Stimulated activated naive CD4-positive, alpha-beta T cell (primary cell): ENCODE results near the gene RRP12.
"Not testable (repeated sequence)": the region's sequence is repeated elsewhere in the genome, so short reads cannot be mapped to it uniquely, and the experiment has no call there.

Experiments used
- DNase-seq, 6 experiments: peaks; one replicate each; lab custom pipeline; 2025; lab: John Stamatoyannopoulos, UW

RRP12 gene

GRCh38 chr10:97367126-97367649, 34.0 kb downstream of the RRP12 start:
- DNase-seq = no peak

GRCh38 chr10:97366572-97366971, 34.6 kb downstream of the RRP12 start:
- no peak for DNase-seq

- no peak for DNase-seq
These were observed 35.3 kb downstream of the RRP12 start for GRCh38 chr10:97365761-97366351.

- DNase-seq = no peak
These were observed 38.1 kb downstream of the RRP12 start for GRCh38 chr10:97363071-97363470.

GRCh38 chr10:97362310-97363033, 38.7 kb downstream of the RRP12 start:
- DNase-seq = no peak

GRCh38 chr10:97361537-97361901, 39.6 kb downstream of the RRP12 start:
- DNase-seq = no peak

- no peak for DNase-seq
These were observed 40.2 kb downstream of the RRP12 start for GRCh38 chr10:97360705-97361536.

- DNase-seq = no peak
These were observed 42.4 kb downstream of the RRP12 start for GRCh38 chr10:97358781-97359180.

- no peak for DNase-seq
These were observed 42.8 kb downstream of the RRP12 start for GRCh38 chr10:97358349-97358748.

- no peak for DNase-seq
These were observed 44.2 kb downstream of the RRP12 start for GRCh38 chr10:97356918-97357317.

- DNase-seq = no peak
These were observed 44.7 kb downstream of the RRP12 start for GRCh38 chr10:97356318-97356914.

GRCh38 chr10:97355571-97355975, 45.6 kb downstream of the RRP12 start:
- peak in 3 of 6 experiments; percentile 9 to 42 (median 19) for DNase-seq

- no peak for DNase-seq
These were observed 47.2 kb downstream of the RRP12 start for GRCh38 chr10:97353945-97354344.

GRCh38 chr10:97349752-97350513, 51.2 kb downstream of the RRP12 start:
- DNase-seq = no peak

GRCh38 chr10:97347317-97347716, 53.8 kb downstream of the RRP12 start:
- no peak for DNase-seq

GRCh38 chr10:97343664-97344063, 57.5 kb downstream of the RRP12 start:
- DNase-seq = not testable (repeated sequence)

- no peak for DNase-seq
These were observed 59.7 kb downstream of the RRP12 start for GRCh38 chr10:97341416-97341815.

- DNase-seq = no peak
These were observed 63.1 kb downstream of the RRP12 start for GRCh38 chr10:97338041-97338440.

- DNase-seq = no peak
These were observed 64.0 kb downstream of the RRP12 start for GRCh38 chr10:97336942-97337831.

GRCh38 chr10:97336446-97336845, 64.7 kb downstream of the RRP12 start:
- DNase-seq = no peak

- DNase-seq = no peak
These were observed 65.1 kb downstream of the RRP12 start for GRCh38 chr10:97336006-97336405.
